Left cardiac atrium (tissue), 4 donors: ENCODE results near the gene CALHM6. TPM values are rescaled to one million over a fixed set of nuclear protein-coding genes. Genes with fewer than 3 reads are reported as not detected.

Source experiments
- ATAC-seq, 2 donors: fragments of 200-7000 bp; cut with Tn5 transposase; one replicate each; pipeline ENCODE4 v1.9.1; 2020; ENCODE audit warnings: mild to moderate bottlenecking in 2 of 2, moderate library complexity in 2 of 2
- DNase-seq: peaks from one replicate; pipeline ENCODE4 v3.0.0-alpha.2; 2020
- intact Hi-C, 2 donors: fragments of 100-400 bp; cut with DNase I; formaldehyde crosslinking; loops; one replicate each; pipeline versions ENCODE4 v1.14.1 to v1.15.1; 2022 to 2023
- total RNA-seq, 2 donors: library from RNA; stranded (reverse); fragmentation: NEBNext Ultra II Directional; extraction: Animal tissue kit (Norgen Biotek cat#: 25700); gene quantifications; one replicate each; pipeline ENCODE4 v1.2.1, GENCODE V29; 2021
- donor health status: DM: no; HTN: yes; CAD: no.
- donor health status: DM: no; HTN: yes; CAD: no; lungs with severe emphysema.
- donor health status: DM: yes; HTN: yes; CAD: no.
- donor health status: Dilated cardiomyopathy.

The CALHM6 gene
- total RNA-seq, 2 donors from 2014 or later = 2.3 to 3.9 TPM

GRCh38 chr6:116443105-116443504 is 18.1 kb upstream of the CALHM6 start:
- no peak for DNase-seq
- intact Hi-C loops = loop anchor here in 1 of 2 donors (5.0 to 10.0 kb wide), 2 partner anchors 92 to 156 kb away; no protein-coding TSS in a partner anchor
- ATAC-seq = no peak

- ATAC-seq (peak in 1 of 2 donors; percentile 66), DNase-seq (no peak)
- intact Hi-C loops = loop anchor here in 1 of 2 donors (5.0 to 10.0 kb wide), 2 partner anchors 91 to 157 kb away; no protein-coding TSS in a partner anchor
Measured at GRCh38 chr6:116444092-116444491, 17.1 kb upstream of the CALHM6 start.

- intact Hi-C loops = loop anchor here in 1 of 2 donors (5.0 to 10.0 kb wide), 2 partner anchors 90 to 157 kb away; no protein-coding TSS in a partner anchor
- ATAC-seq = no peak
- no peak for DNase-seq
Measured at GRCh38 chr6:116444575-116444974, 16.6 kb upstream of the CALHM6 start.

- intact Hi-C loops = loop anchor here in 1 of 2 donors (10.0 kb wide), 1 partner anchor 90 kb away; no protein-coding TSS in a partner anchor
- ATAC-seq (peak in 1 of 2 donors; percentile 24), DNase-seq (no peak)
Measured at GRCh38 chr6:116445102-116445501, 16.1 kb upstream of the CALHM6 start.

GRCh38 chr6:116446399-116446798 is 14.8 kb upstream of the CALHM6 start:
- intact Hi-C loops = loop anchor here in 1 of 2 donors (10.0 kb wide), 1 partner anchor 88 kb away; no protein-coding TSS in a partner anchor
- DNase-seq = no peak
- ATAC-seq = no peak

GRCh38 chr6:116447052-116447451 is 14.1 kb upstream of the CALHM6 start:
- ATAC-seq (no peak), DNase-seq (no peak)
- intact Hi-C loops = loop anchor here in 1 of 2 donors (10.0 kb wide), 1 partner anchor 88 kb away; no protein-coding TSS in a partner anchor

GRCh38 chr6:116447496-116448011 is 13.6 kb upstream of the CALHM6 start:
- intact Hi-C loops = loop anchor here in 1 of 2 donors (10.0 kb wide), 1 partner anchor 87 kb away; no protein-coding TSS in a partner anchor
- peak; percentile 35 to 83 for ATAC-seq
- peak; percentile 27 for DNase-seq

- no peak for ATAC-seq
Measured at GRCh38 chr6:116449565-116449964, 11.6 kb upstream of the CALHM6 start.

GRCh38 chr6:116450185-116450710 is 10.9 kb upstream of the CALHM6 start:
- intact Hi-C loops = no loop called here
- ATAC-seq (peak in 1 of 2 donors; percentile 57), DNase-seq (no peak)

More at GRCh38 chr6:116449565-116449964, 11.6 kb upstream of the CALHM6 start:
- no peak for DNase-seq
- intact Hi-C loops = loop anchor here in 1 of 2 donors (10.0 kb wide), 1 partner anchor 85 kb away; no protein-coding TSS in a partner anchor

GRCh38 chr6:116450769-116451740 is 10.1 kb upstream of the CALHM6 start:
- ATAC-seq (peak in 1 of 2 donors; percentile 42), DNase-seq (no peak)
- intact Hi-C loops = no loop called here

GRCh38 chr6:116451916-116452315 is 9.3 kb upstream of the CALHM6 start:
- DNase-seq (no peak), ATAC-seq (no peak)
- intact Hi-C loops = no loop called here

- DNase-seq (no peak), ATAC-seq (no peak)
- intact Hi-C loops = no loop called here
Measured at GRCh38 chr6:116452531-116452930, 8.6 kb upstream of the CALHM6 start.

- no peak for ATAC-seq
- intact Hi-C loops = no loop called here
- DNase-seq = no peak
Measured at GRCh38 chr6:116456106-116456505, 5.1 kb upstream of the CALHM6 start.

GRCh38 chr6:116456927-116457326 is 4.2 kb upstream of the CALHM6 start:
- ATAC-seq (no peak), DNase-seq (no peak)
- intact Hi-C loops = no loop called here

- ATAC-seq (no peak), DNase-seq (no peak)
- intact Hi-C loops = no loop called here
Measured at GRCh38 chr6:116458264-116458663, 2.9 kb upstream of the CALHM6 start.

GRCh38 chr6:116459927-116460326 is 1.2 kb upstream of the CALHM6 start:
- no peak for DNase-seq
- no peak for ATAC-seq
- intact Hi-C loops = no loop called here

GRCh38 chr6:116461932-116462885 is 1.0 kb downstream of the CALHM6 start:
- peak; percentile 87 to 88 for ATAC-seq
- DNase-seq = peak; percentile 70
- intact Hi-C loops = no loop called here

GRCh38 chr6:116463301-116463700 is 2.1 kb downstream of the CALHM6 start:
- intact Hi-C loops = no loop called here
- DNase-seq = no peak
- no peak for ATAC-seq
